ENCODE measurements around the gene ERC1. TPM values are rescaled to one million over a fixed set of nuclear protein-coding genes. Genes with fewer than 3 reads are reported as not detected.

Gene ERC1
- total and polyA plus RNA-seq, 9 of the 15 experiments (the other 6 are each of a cell fraction or from before 2014, with no cell fraction given), result 0.74 to 11.8 (median 4.8) TPM

DNA sequence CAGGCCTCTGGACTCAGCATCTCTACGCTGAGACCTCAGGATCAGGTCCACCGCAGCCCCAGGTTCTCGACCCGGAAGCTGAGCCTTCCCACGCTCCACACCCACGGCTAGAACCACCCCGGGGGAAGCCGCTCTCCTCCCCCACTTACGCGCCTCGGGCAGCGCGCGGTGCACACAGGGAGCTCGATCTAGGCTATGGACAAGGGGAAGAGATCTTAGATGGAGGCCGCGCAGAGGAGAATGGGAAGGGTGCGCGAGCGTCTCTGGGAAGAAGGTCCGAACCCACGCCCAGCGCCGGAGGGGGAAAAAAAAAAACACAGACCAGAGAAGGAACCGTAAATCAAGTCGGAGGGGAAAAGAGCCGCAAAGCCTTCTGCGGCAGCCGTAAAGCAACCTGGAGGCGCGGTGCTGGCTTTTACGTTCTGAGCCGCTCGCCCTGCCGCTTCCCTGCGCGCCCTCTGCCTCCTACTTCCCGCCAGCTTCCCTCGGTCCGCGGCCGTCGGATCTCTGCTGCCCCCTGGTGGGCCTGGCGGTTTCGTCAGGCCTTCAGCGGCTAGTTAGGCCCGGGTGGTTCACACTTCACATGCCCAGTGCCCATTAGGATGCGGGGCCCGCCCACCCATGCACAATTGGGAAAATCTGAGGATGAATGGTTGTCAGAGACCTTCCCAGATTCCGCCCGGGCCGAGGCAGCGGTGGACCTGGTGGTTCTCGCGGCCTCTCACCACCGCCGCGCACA, 41.4 kb upstream of the ERC1 start, which contains the start of gene RAD52 (continued):
- TF ChIP-seq ZNF79 (CRISPR knock-in tag; IDR thresholded peaks at IDR 0.05; ENCODE audit: low read depth) (no peak), JUND (IDR thresholded peaks at IDR 0.05; ENCODE audit: borderline replicate concordance, low read depth, low read length) (peak; percentile 4; the same call in 1 of the 2 replicates), JUND (tag; IDR thresholded peaks at IDR 0.05; ENCODE audit: borderline replicate concordance, low read depth, low read length) (no peak; the same call in 2 of the 3 replicates), ZFP30 (CRISPR knock-in tag; IDR thresholded peaks at IDR 0.05; ENCODE audit: borderline replicate concordance) (no peak), RFX7 (CRISPR knock-in tag; IDR thresholded peaks at IDR 0.05) (no peak), DNMT1 (IDR thresholded peaks at IDR 0.05) (no peak), CC2D1A (IDR thresholded peaks at IDR 0.05) (peak; percentile 70), HCFC1 (IDR thresholded peaks at IDR 0.05; ENCODE audit: low read depth, low read length) (peak; percentile 86), CEBPZ (IDR thresholded peaks at IDR 0.05; ENCODE audit: borderline replicate concordance, low read depth, low read length) (no peak), EGR1 (conservative IDR thresholded peaks at IDR 0.05) (peak; percentile 98), ZNF24 (IDR thresholded peaks at IDR 0.05) (no peak; the same call in 1 of the 2 replicates), RBM34 (IDR thresholded peaks at IDR 0.05; ENCODE audit: borderline replicate concordance, insufficient read depth, low read length) (no peak), TRIM25 (IDR thresholded peaks at IDR 0.05; ENCODE audit: borderline replicate concordance) (no peak), SNIP1 (IDR thresholded peaks at IDR 0.05; ENCODE audit: low read depth) (no peak), ZBTB12 (CRISPR knock-in tag; IDR thresholded peaks at IDR 0.05) (no peak), MEIS2 (IDR thresholded peaks at IDR 0.05; ENCODE audit: partially characterized antibody) (peak; percentile 77), MAZ (CRISPR knock-in tag; conservative IDR thresholded peaks at IDR 0.05 in 1 of 2, IDR thresholded peaks at IDR 0.05 in 1 of 2) (peak in 1 of 2 experiments; percentile 35; a peak in 3 of 4 replicates), YY1 (IDR thresholded peaks at IDR 0.05; ENCODE audit: borderline replicate concordance in 1 of 3, control insufficient read depth in 1 of 3, extremely low read depth in 1 of 3, insufficient read depth in 3 of 3, insufficient read length in 1 of 3, insufficient replicate concordance in 2 of 3, low read depth in 1 of 3, low read length in 2 of 3) (peak in 2 of 3 experiments; percentile 52 to 56), ZNF239 (CRISPR knock-in tag; IDR thresholded peaks at IDR 0.05) (no peak), PHF8 (IDR thresholded peaks at IDR 0.05; ENCODE audit: borderline replicate concordance, low read length) (peak; percentile 83), ASH1L (IDR thresholded peaks at IDR 0.05; ENCODE audit: borderline replicate concordance, low read depth, partially characterized antibody) (no peak)

All from K562 (cell line).